ENCODE data around the gene TTLL11. TPM values are rescaled to one million over a fixed set of nuclear protein-coding genes. Genes with fewer than 3 reads are reported as not detected.
"Not testable (repeated sequence)": the region's sequence is repeated elsewhere in the genome, so short reads cannot be mapped to it uniquely, and the experiment has no call there.

Gene TTLL11
- total RNA-seq, 4 donors from 2014 or later = 9.8 to 18.6 (median 15.6) TPM

- Histone ChIP-seq H3K27me3 (no peaks in the 10 kb centered on the region), H3K9me3 (peaks cover 0 to 8% (median 2%) of the 10 kb centered on the region in 4 donors), H3K36me3 (peaks cover 0 to 17% (median 0%) of the 10 kb centered on the region in 3 donors), H3K4me3 (no peak overlapping the region), H3K27ac (peak overlapping the region in 1 of 4 donors; percentile 28), H3K4me1 (peaks cover 0 to 27% (median 1%) of the 10 kb centered on the region in 4 donors)
- TF ChIP-seq, protein P1, sequence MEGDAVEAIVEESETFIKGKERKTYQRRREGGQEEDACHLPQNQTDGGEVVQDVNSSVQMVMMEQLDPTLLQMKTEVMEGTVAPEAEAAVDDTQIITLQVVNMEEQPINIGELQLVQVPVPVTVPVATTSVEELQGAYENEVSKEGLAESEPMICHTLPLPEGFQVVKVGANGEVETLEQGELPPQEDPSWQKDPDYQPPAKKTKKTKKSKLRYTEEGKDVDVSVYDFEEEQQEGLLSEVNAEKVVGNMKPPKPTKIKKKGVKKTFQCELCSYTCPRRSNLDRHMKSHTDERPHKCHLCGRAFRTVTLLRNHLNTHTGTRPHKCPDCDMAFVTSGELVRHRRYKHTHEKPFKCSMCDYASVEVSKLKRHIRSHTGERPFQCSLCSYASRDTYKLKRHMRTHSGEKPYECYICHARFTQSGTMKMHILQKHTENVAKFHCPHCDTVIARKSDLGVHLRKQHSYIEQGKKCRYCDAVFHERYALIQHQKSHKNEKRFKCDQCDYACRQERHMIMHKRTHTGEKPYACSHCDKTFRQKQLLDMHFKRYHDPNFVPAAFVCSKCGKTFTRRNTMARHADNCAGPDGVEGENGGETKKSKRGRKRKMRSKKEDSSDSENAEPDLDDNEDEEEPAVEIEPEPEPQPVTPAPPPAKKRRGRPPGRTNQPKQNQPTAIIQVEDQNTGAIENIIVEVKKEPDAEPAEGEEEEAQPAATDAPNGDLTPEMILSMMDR (IDR thresholded peaks at IDR 0.05) = peak in 1 of 5 experiments; percentile 7
- TF ChIP-seq POLR2A (IDR thresholded peaks at IDR 0.05) = no peak
- DNase-seq (ENCODE audit: low spot score in 2 of 2) = peak; percentile 30 to 33
- WGBS, 2 donors = 72 to 73% methylated on average over 14 of the region's 14 CpGs
These were observed 107.2 kb downstream of the TTLL11 start for GRCh38 chr9:121985792-121986494.

DNA sequence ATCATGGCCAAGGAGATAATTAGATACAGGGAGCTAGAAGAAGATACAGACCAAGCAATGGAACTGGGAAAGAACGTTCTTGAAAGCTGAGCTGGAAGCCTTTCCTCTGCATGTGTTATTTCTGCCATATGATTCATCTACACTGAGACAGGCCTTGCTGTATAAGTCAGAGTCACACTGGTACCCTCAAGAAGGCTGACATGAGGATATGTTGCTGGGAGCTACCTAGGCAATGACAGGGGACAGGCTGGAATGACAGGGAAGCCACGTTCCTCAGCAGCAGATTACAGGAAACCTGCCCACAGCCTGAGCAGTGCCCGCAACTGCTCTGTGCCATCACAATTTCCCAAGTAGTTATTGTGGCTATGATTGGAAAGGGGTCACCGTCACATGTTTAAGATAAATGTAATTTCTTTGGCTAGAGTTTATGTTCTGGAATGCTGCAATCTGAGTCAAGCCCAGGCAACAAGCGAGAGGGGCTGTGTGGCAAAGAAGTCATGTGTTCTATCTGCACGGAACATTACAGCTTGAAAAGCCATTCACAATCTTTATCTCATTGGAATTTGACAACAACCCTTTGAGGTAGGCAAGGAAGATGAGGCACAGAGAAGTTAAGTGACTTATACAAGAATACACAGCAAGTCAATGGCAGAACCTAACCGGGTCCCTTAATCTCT, 108.2 kb downstream of the TTLL11 start:
- 61 to 85% methylated on average over 7 of the region's 7 CpGs for WGBS, 2 donors
- no peak for DNase-seq (ENCODE audit: low spot score in 2 of 2)
- Histone ChIP-seq H3K9me3 (peaks cover 0 to 8% (median 2%) of the 10 kb centered on the region in 4 donors), H3K4me1 (peaks cover 0 to 27% (median 1%) of the 10 kb centered on the region in 4 donors), H3K27ac (no peak overlapping the region), H3K27me3 (no peaks in the 10 kb centered on the region), H3K36me3 (peaks cover 0 to 17% (median 0%) of the 10 kb centered on the region in 3 donors), H3K4me3 (no peak overlapping the region)
- TF ChIP-seq, protein P1 (IDR thresholded peaks at IDR 0.05) = no peak
- TF ChIP-seq POLR2A (IDR thresholded peaks at IDR 0.05) (no peak), EP300 (IDR thresholded peaks at IDR 0.05) (no peak)

GRCh38 chr9:121983736-121984135, 109.4 kb downstream of the TTLL11 start:
- 85 to 97% methylated on average over 2 of the region's 2 CpGs for WGBS, 2 donors
- TF ChIP-seq, protein P1 (IDR thresholded peaks at IDR 0.05) = no peak
- TF ChIP-seq POLR2A (IDR thresholded peaks at IDR 0.05) = no peak
- no peak for TF ChIP-seq EP300 (IDR thresholded peaks at IDR 0.05)
- no peak overlapping the region for H3K27ac ChIP-seq
- H3K4me1 ChIP-seq = peaks cover 0 to 27% (median 1%) of the 10 kb centered on the region in 4 donors
- peaks cover 0 to 9% (median 0%) of the 10 kb centered on the region in 3 donors for H3K36me3 ChIP-seq
- H3K9me3 ChIP-seq = peaks cover 0 to 8% (median 2%) of the 10 kb centered on the region in 4 donors
- no peak overlapping the region for H3K4me3 ChIP-seq
- no peaks in the 10 kb centered on the region for H3K27me3 ChIP-seq
- DNase-seq (ENCODE audit: low spot score in 2 of 2) = no peak

DNA sequence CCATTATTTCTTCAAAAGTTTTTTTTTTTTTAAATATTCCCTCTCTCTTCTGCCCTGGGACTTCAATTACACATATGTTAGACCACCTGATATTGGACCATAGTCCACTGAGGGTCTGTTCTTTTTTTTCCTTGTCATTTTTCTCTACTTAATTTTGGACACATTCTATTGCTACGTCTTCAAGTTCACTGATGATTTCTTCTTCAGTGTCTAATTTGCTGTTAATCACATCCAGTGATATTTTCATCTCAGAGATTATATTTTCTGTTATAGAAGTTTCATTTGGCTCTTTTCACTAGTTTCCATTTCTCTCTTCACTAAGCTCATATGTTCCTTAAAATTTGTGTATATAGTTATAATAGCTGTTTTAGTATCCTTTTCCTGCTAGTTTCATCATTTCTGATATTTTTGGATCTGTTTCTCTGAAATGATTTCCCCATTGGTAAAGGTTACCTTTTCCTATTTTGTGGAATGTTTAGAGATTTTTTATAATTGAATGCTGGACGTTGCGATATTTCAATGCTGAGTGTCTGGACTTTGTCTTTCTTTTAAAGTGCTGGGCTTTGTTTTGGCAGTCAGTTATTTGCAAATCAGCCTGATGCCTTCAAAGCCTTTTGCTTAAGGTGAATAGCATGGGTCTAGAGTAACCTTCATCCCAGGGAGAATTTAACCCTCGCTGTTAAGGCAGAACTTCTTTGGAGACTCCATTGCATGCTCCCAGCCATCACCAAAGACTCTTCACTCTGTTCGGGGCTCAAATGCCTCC, 111.8 kb downstream of the TTLL11 start:
- no peak overlapping the region for H3K4me3 ChIP-seq
- no peak for DNase-seq (ENCODE audit: low spot score in 2 of 2)
- peaks cover 0 to 8% (median 2%) of the 10 kb centered on the region in 4 donors for H3K9me3 ChIP-seq
- 92% methylated on average over 5 of the region's 5 CpGs for WGBS, 2 donors
- no peaks in the 10 kb centered on the region for H3K27me3 ChIP-seq
- peaks cover 0 to 10% (median under 1%) of the 10 kb centered on the region in 4 donors for H3K4me1 ChIP-seq
- no peak for TF ChIP-seq EP300 (IDR thresholded peaks at IDR 0.05)
- no peak for TF ChIP-seq POLR2A (IDR thresholded peaks at IDR 0.05)
- TF ChIP-seq, protein P1 (IDR thresholded peaks at IDR 0.05) = no peak
- no peak overlapping the region for H3K27ac ChIP-seq
- peaks cover 0 to 9% (median 0%) of the 10 kb centered on the region in 3 donors for H3K36me3 ChIP-seq

- not testable (repeated sequence) for H3K9me3 ChIP-seq; H3K36me3 ChIP-seq; H3K27ac ChIP-seq; H3K4me1 ChIP-seq; DNase-seq (ENCODE audit: low spot score in 2 of 2); H3K4me3 ChIP-seq; H3K27me3 ChIP-seq
- WGBS, 2 donors = 94 to 96% methylated on average over 1 of the region's 1 CpG
These were observed 112.4 kb downstream of the TTLL11 start for GRCh38 chr9:121980665-121981064.

Data from tibial nerve (tissue), 4 donors.